GM21360 (cell line): ENCODE measurements around the gene CAMTA2.
"Not testable (repeated sequence)": the region's sequence is repeated elsewhere in the genome, so short reads cannot be mapped to it uniquely, and the experiment has no call there.

Experiments used
- ATAC-seq: cut with Tn5 transposase; IDR thresholded peaks from one replicate; pipeline ENCODE4 v1.9.1; 2021; ENCODE audit warnings: mild to moderate bottlenecking, moderate library complexity; ENCODE audit not compliant: unreplicated experiment

Gene CAMTA2

DNA sequence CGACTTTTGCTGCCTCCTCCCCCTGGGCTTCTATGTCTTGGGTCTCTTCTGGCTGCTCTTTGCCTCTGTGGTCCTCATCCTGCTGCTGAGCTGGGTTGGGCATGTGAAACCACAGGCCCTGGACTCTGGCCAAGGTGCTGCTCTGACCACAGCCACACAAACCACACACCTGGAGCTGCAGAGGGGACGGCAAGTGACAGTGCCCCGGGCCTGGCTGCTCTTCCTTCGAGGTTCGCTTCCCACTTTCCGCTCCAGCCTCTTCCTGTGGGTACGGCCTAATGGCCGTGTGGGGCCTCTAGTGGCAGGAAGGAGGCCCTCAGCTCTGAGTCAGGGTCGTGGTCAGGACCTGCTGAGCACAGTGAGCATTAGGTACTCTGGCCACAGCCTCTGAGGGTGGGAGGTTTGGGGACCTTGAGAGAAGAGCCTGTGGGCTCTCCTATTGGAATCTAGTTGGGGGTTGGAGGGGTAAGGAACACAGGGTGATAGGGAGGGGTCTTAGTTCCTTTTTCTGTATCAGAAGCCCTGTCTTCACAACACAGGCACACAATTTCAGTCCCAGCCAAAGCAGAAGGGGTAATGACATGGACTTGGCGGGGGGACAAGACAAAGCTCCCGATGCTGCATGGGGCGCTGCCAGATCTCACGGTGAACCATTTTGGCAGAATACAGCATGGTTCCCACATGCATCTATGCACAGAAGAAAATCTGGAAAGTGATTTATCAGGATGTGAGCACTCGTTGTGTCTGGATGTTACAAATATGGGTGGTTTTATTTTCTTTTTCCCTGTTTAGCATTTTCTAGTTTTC is 53.1 kb downstream of the CAMTA2 start:
- no peak for ATAC-seq

- ATAC-seq = no peak
Measured at GRCh38 chr17:4933646-4934045, 53.8 kb downstream of the CAMTA2 start.

- ATAC-seq = no peak
Measured at GRCh38 chr17:4932756-4933155, 54.7 kb downstream of the CAMTA2 start.

DNA sequence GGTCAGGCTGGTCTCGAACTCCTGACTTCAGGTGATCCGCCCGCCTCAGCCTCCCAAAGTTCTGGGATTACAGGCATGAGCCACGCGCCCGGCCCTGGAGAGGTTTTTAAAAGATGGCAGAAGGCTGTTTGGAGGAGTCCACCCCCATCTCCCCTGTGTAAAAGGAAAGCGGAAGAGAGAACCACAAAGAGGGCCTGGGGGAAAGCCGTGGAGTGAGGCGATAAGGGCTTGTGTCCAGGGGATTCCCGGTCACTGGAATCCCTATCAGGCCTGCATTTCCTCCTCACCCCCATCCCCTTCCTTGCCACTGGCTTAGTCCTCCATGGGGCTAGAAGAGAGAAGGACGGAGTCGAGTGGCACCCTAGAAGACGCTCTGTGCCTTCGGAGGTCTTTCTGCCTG is 55.5 kb downstream of the CAMTA2 start, which contains the start of gene GP1BA:
Gene GP1BA, plus strand, starts transcription at position 315 of the 400 bp plus-strand sequence. CDS start 328 bp downstream, outside the sequence.
- ATAC-seq = no peak

DNA sequence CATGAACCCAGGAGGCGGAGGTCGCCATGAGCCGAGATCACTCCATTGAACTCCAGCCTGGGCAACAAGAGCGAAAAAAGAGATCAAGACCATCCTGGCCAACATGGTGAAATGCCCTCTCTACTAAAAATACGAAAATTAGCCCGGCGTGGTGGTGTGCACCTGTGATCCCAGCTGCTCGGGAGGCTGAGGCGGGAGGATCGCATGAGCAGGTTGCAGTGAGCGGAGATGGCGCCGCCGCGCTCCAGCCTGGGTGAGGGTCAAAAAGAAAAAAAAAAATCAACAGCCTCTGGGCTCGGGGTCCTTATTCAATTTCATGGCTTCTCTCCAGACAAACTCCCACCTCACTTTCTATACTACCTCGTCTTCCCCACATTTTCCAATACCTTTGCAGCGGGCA is 58.6 kb downstream of the CAMTA2 start:
- ATAC-seq = no peak

GRCh38 chr17:4926577-4927335 is 60.7 kb downstream of the CAMTA2 start:
- ATAC-seq = not testable (repeated sequence)

DNA sequence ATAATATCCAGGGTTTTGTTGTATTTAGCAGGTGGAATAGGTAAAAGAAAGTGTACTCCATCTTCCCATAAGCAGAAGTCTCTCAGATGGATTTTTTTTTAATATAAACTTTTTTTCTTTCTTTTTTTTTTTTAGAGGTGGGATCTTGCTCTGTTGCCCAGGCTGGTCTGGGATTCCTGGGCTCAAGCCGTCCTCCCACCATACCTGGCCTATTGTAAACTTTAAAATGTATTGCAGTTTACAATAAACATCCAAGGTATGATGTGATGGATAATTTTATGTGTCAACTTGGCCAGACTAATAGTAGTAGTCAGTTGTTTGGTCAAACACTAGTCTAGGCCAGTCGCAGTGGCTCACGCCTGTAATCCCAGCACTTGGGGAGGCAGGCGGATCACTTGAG is 66.2 kb downstream of the CAMTA2 start:
- no peak for ATAC-seq

DNA sequence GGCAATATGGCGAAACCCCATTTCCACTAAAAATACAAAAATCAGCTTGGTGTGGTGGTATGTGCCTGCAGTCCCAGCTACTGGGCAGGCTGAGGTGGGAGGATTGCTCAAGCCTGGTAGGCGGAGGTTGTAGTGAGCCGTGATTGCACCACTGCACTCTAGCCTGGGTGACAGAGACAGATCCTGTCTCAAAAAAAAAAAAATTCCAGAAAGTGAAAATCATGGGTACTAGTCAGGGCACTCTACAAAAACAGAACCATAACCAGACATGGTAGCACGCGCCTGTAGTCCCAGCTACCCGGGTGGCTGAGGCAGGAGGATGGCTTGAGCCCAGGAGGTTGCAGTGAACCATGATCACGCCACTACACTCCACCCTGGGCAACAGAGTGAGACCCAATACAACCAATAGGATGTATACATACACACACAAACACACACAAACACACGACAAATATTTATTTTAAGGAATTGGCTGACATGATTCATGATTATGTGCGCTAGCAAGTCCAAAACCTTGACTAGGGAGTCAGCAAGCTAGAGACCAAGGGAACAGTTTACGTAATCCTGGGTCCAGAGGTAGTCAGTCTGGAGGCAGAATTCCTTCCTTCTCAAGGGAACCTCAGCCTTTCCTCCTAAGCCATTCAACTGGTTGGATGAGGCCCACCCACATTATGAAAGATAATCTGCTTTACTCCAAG is 67.0 kb downstream of the CAMTA2 start:
- ATAC-seq = no peak

- ATAC-seq = no peak
Measured at GRCh38 chr17:4919511-4920047, 67.9 kb downstream of the CAMTA2 start.
